SH-SY5Y (cell line): ENCODE data around the gene FOSL1.

Source experiments
- GATA2 ChIP-seq: IDR thresholded peaks from 2 replicates; pipeline ENCODE4 v1.6.1; 2011; ENCODE audit warnings: mild to moderate bottlenecking, low read depth, low read length
- GATA3 ChIP-seq: IDR thresholded peaks from 2 replicates; pipeline ENCODE4 v1.6.1; 2011; ENCODE audit warnings: low read depth, mild to moderate bottlenecking, low read length, moderate library complexity

Gene FOSL1

GRCh38 chr11:65843811-65844210 lies 56.4 kb downstream of the FOSL1 start:
- TF ChIP-seq GATA2 (no peak), GATA3 (no peak)

GRCh38 chr11:65842144-65842543 lies 58.0 kb downstream of the FOSL1 start:
- no peak for TF ChIP-seq GATA3
- TF ChIP-seq GATA2: no peak
